Skeletal muscle satellite cell (primary cell): ENCODE results near the gene LIN7A.
"Not testable (repeated sequence)": the region's sequence is repeated elsewhere in the genome, so short reads cannot be mapped to it uniquely, and the experiment has no call there.

Experiments
- H3K27me3 ChIP-seq: 2 replicates; pipeline ENCODE4 v1.7.0; 2013; ENCODE audit warnings: low read length; ENCODE audit not compliant: control insufficient read depth, insufficient read depth
- H3K36me3 ChIP-seq: 2 replicates; pipeline ENCODE4 v1.7.0; 2013; ENCODE audit warnings: mild to moderate bottlenecking, control low read depth, low read length; ENCODE audit not compliant: insufficient read depth
- H3K4me1 ChIP-seq: 2 replicates; pipeline ENCODE4 v1.7.0; 2013; ENCODE audit warnings: low read length; ENCODE audit not compliant: control insufficient read depth, insufficient read depth
- H3K4me2 ChIP-seq: 2 replicates; pipeline ENCODE4 v1.7.0; 2013; ENCODE audit warnings: mild to moderate bottlenecking, low read length
- H3K4me3 ChIP-seq: 2 replicates; pipeline ENCODE4 v1.7.0; 2013; ENCODE audit warnings: low read length
- H3K9ac ChIP-seq: 2 replicates; pipeline ENCODE4 v1.7.0; 2013; ENCODE audit warnings: mild to moderate bottlenecking, low read depth, low read length, moderate library complexity
- H3K9me3 ChIP-seq: replicated peaks from 2 replicates; pipeline ENCODE4 v1.7.0; 2013; ENCODE audit warnings: mild to moderate bottlenecking, control low read depth, low read length

LIN7A gene

GRCh38 chr12:80917651-80918050 lies 20.1 kb downstream of the LIN7A start:
- Histone ChIP-seq H3K27me3 (no peaks in the 10 kb centered on the region), H3K36me3 (no peaks in the 10 kb centered on the region), H3K4me1 (no peaks in the 10 kb centered on the region), H3K9ac (no peak overlapping the region), H3K4me3 (no peak overlapping the region), H3K9me3 (no peaks in the 10 kb centered on the region), H3K4me2 (no peak overlapping the region)

DNA sequence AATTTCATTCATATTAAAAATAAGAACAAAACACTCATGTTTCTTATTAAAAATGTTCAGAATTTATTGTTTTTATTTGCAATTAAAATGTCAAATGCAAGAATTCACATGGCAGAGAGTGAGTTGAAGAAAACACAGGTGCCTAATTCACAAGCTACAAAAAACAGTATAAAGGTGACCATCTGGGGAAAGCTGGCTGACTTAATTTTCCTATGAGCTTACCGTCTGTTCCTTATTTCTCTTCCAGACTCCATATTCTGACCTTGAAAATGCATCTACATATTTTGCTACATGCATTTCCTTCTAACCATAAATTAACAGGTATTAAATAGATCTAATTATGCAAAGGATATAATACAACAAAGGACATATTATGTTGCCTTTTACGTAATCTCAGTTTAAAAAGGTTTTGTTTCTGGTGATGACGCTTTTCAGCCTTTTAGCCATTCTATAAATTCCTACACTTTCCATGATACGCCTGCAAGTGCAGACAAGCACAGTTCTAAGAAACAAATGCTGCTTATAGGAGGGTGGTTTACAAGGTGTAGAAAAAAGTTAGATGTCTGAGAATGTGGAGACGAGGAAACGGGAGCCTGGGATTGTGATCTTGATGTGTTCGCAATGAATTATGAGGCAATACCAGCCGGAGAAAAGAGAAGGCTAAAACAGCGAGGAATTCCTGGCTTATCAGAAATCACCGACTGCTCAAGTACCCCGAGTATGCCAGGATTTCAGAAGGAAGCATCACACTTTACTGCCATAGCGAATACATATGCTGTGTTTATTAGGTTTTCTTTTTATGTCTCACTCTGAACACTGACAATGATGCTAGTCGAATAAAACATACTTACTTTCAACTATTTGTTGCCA lies 24.6 kb downstream of the LIN7A start:
- H3K9ac ChIP-seq = no peak overlapping the region
- no peak overlapping the region for H3K4me3 ChIP-seq
- no peaks in the 10 kb centered on the region for H3K36me3 ChIP-seq
- H3K9me3 ChIP-seq = no peaks in the 10 kb centered on the region
- H3K4me2 ChIP-seq = no peak overlapping the region
- H3K27me3 ChIP-seq = no peaks in the 10 kb centered on the region
- H3K4me1 ChIP-seq = no peaks in the 10 kb centered on the region

DNA sequence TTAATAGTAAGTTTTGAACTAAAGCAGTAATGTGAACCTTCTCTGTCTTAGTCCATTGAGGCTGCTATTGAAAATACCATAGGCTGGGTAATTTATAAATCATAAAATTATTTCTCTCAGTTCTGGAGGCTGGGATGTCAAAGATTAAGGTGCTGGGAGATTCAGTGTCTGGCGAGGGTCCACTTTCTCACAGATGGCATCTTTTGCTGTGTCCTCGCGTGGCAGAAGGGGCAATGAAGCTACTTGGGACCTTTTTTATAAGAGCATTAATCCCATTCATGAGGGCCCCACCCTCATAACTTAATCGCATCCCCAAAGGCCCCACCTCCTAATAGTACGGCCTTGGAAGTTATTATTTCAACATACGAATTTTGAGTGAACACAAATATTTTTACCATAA lies 28.4 kb downstream of the LIN7A start:
- no peaks in the 10 kb centered on the region for H3K27me3 ChIP-seq
- H3K9ac ChIP-seq = no peak overlapping the region
- H3K36me3 ChIP-seq = no peaks in the 10 kb centered on the region
- H3K4me3 ChIP-seq = no peak overlapping the region
- H3K4me1 ChIP-seq = no peaks in the 10 kb centered on the region
- no peaks in the 10 kb centered on the region for H3K9me3 ChIP-seq
- no peak overlapping the region for H3K4me2 ChIP-seq

DNA sequence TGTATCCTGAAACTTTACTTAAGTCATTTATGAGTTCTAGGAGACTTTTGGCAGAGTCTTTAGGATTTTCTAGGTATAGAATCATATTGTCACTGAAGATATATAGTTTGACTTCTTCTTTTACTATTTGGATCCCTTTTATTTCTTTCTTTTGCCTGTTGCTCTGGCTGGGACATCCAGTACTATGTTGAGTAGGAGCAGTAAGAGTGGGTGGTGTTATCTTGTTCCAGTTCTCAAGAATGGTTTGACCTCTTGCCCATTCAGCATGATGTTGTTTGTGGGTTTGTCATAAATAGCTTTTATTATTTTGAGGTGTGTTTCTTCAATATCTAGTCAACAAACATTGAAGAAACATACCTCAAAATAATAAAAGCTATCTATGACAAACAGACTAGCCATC lies 35.0 kb downstream of the LIN7A start:
- Histone ChIP-seq H3K4me2 (no peak overlapping the region), H3K36me3 (no peaks in the 10 kb centered on the region), H3K4me1 (no peaks in the 10 kb centered on the region), H3K27me3 (no peaks in the 10 kb centered on the region), H3K4me3 (no peak overlapping the region), H3K9me3 (no peaks in the 10 kb centered on the region), H3K9ac (no peak overlapping the region)

DNA sequence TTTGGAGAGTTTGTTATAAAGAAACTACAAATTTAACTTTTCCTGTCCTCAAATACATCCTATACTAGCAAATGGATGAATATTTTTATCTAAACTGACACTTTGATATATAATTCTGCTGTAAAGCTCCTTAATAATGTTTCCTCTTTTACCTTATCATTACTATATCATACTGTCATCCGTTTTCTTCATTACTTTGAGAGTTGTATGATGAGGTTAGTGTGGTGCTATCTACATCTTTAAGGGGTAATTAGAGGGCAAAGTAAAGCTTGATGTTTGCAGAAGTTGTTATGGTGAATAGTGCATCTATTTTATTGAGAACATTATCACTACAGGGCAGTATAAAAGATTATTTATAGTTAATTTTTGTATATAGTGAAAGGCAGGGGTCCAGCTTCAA lies 36.1 kb downstream of the LIN7A start:
- Histone ChIP-seq H3K27me3 (no peaks in the 10 kb centered on the region), H3K9me3 (no peaks in the 10 kb centered on the region), H3K4me2 (no peak overlapping the region), H3K9ac (no peak overlapping the region), H3K36me3 (no peaks in the 10 kb centered on the region), H3K4me3 (no peak overlapping the region), H3K4me1 (no peaks in the 10 kb centered on the region)

DNA sequence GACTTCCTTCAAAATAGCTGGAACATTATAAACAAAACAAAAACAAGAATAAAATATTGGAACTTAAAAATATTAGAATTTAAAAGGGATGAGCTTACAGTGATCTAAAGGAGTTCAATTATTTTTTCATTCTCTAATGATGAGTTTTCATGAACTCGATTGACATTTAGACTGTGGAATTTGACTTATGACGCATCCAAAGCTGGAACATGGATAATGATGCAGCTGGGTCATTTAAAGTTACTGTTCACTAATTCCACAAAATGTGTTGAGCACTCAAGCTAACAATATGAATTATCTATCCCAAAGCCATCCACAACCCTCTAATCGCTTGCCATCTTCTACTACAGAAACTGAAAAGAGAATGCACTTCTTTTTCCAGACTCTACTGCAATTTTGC lies 42.5 kb downstream of the LIN7A start:
- Histone ChIP-seq H3K9me3 (no peaks in the 10 kb centered on the region), H3K4me3 (no peak overlapping the region), H3K36me3 (no peaks in the 10 kb centered on the region), H3K9ac (no peak overlapping the region), H3K27me3 (no peaks in the 10 kb centered on the region), H3K4me1 (peaks cover 19% of the 10 kb centered on the region), H3K4me2 (no peak overlapping the region)

DNA sequence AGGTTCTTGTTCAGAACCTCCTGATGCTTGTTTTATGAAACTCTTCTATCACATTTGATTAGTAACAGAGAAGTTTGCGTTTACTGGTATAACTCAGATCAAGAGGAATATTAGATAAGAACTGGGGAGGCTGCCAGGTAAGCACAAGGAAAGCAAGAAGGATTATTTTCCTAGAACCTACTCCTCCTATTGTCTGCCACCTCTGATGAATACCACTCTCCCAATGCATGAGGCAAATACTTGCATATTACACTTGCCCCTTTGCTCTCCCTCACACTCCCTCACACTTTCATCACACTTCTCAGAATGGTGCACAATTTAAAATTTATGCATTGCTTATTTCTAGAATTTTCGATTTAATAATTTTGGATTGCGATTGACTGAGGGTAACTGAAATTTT lies 43.6 kb downstream of the LIN7A start:
- no peaks in the 10 kb centered on the region for H3K36me3 ChIP-seq
- peaks cover 19% of the 10 kb centered on the region for H3K4me1 ChIP-seq
- H3K27me3 ChIP-seq = no peaks in the 10 kb centered on the region
- no peak overlapping the region for H3K4me2 ChIP-seq
- no peaks in the 10 kb centered on the region for H3K9me3 ChIP-seq
- H3K9ac ChIP-seq = no peak overlapping the region
- no peak overlapping the region for H3K4me3 ChIP-seq

GRCh38 chr12:80892597-80893445 lies 44.9 kb downstream of the LIN7A start:
- H3K9ac ChIP-seq = no peak overlapping the region
- peaks cover 19% of the 10 kb centered on the region for H3K4me1 ChIP-seq
- H3K27me3 ChIP-seq = no peaks in the 10 kb centered on the region
- no peaks in the 10 kb centered on the region for H3K36me3 ChIP-seq
- no peaks in the 10 kb centered on the region for H3K9me3 ChIP-seq
- H3K4me3 ChIP-seq = no peak overlapping the region
- no peak overlapping the region for H3K4me2 ChIP-seq

DNA sequence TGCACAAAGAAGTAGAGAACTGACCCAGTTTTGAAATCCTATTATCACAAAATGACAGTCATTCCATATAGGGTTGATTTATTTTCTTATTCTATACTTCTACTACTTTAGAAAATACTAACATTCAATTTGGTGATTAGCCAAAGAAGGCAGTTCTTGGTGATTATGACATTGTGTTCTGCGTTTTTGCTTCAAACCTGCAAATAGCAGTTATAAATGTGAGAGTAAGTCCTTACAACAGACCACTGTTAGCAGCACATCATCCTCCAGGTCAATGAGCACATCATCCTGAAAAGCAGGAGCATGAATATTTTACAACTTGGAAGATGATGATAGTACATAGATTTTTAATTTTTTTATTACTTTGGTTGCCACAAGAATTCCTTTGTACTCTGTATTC lies 53.1 kb downstream of the LIN7A start:
- Histone ChIP-seq H3K4me2 (no peak overlapping the region), H3K36me3 (no peaks in the 10 kb centered on the region), H3K4me3 (no peak overlapping the region), H3K9ac (no peak overlapping the region), H3K9me3 (no peaks in the 10 kb centered on the region), H3K4me1 (no peaks in the 10 kb centered on the region), H3K27me3 (no peaks in the 10 kb centered on the region)

GRCh38 chr12:80881106-80881505 lies 56.6 kb downstream of the LIN7A start:
- Histone ChIP-seq H3K9me3 (no peaks in the 10 kb centered on the region), H3K4me3 (no peak overlapping the region), H3K4me2 (no peak overlapping the region), H3K27me3 (no peaks in the 10 kb centered on the region), H3K36me3 (no peaks in the 10 kb centered on the region), H3K4me1 (peaks cover 10% of the 10 kb centered on the region), H3K9ac (no peak overlapping the region)

- not testable (repeated sequence) for H3K36me3 ChIP-seq, H3K4me3 ChIP-seq, H3K9me3 ChIP-seq, H3K4me2 ChIP-seq, H3K9ac ChIP-seq, H3K27me3 ChIP-seq, H3K4me1 ChIP-seq
Observed at GRCh38 chr12:80878452-80878851, 59.3 kb downstream of the LIN7A start.
